Esophagus muscularis mucosa (tissue), 3 donors: ENCODE measurements around the gene TTC7B.

ENCODE experiments used
- CTCF ChIP-seq, 3 experiments: fragments of 200-600 bp in 2 of 3; fragments of 450-650 bp in 1 of 3; sonication (generic) in 2 of 3; IDR thresholded peaks; one replicate each; pipeline ENCODE4 v1.5.1; 2017 to 2019; ENCODE audit warnings: antibody characterized with exemption in 3 of 3, mild to moderate bottlenecking in 2 of 3, moderate library complexity in 1 of 3
- POLR2A ChIP-seq: fragments of 450-650 bp; IDR thresholded peaks from one replicate; pipeline ENCODE4 v1.6.1; 2017; ENCODE audit warnings: antibody characterized with exemption, moderate library complexity, mild to moderate bottlenecking, low read depth

DNA sequence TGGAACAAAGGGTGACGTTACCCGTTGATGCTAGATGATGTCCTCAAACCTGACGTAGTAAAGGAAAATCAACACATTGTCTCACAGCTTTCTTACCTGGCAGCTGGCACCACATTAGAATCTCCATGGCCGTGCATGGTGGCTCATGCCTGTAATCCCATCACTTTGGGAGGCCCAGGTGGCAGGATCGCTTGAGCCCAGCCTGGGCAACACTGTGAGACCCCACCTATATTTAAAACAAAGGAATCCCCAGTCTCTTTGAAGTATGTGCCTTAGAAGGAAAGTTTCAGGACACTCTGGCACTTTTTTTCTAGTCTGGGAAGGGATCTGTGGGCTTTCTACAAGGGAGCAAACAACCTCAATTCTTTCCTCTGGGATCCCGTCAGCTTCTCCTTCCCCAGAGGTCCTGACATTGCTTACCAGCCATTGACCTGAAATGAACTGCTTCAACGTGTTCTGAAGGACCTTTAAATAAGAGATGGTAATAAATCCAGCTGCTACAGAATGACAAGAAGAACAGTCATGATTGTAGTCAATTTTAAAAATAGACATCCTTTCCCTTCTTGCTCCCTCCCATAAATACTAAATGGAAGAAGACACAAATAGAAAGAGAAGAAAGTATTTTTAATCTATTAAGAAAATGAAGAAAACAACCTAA is 33.7 kb upstream of the TTC7B start:
- TF ChIP-seq POLR2A (no peak), CTCF (IDR thresholded peaks at IDR 0.05) (no peak)
